Skin epidermis (tissue), 12 donors: ENCODE measurements around the gene BRPF1.
"Not testable (repeated sequence)": the region's sequence is repeated elsewhere in the genome, so short reads cannot be mapped to it uniquely, and the experiment has no call there.

Experiments used
- H3K27ac ChIP-seq, 21 experiments: fragments of 200-600 bp; sonication (generic) in 11 of 21; one replicate each; pipeline ENCODE4 v1.5.0; 2020; ENCODE audit warnings: mild to moderate bottlenecking in 3 of 21, inconsistent platforms in 2 of 21, moderate library complexity in 2 of 21
- H3K4me3 ChIP-seq, 7 experiments: fragments of 200-600 bp; sonication (generic) in 2 of 7; one replicate each; pipeline ENCODE4 v1.5.0; 2020; ENCODE audit warnings: inconsistent platforms in 2 of 7, mild to moderate bottlenecking in 2 of 7, moderate library complexity in 1 of 7

Gene BRPF1

DNA sequence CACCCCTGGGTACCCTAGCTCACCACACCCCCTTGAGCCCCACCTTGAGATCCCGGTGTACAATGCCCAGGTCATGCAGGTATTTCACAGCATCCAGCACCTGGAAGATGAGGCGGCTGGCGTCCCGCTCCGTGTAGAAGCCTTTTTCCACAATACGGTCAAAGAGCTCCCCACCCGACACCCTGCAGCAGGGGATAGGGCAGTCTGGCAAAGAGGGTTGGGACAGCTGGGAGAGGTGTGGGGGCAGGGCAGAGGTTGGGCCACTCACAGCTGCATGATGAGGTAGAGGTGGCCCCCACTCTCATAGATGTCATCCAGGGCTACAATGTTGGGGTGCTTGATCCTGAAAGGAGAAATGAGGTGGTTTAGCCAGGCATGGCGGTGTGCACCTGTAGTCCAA lies 31.3 kb downstream of the BRPF1 start:
- no peak overlapping the region for H3K4me3 ChIP-seq
- H3K27ac ChIP-seq: no peak overlapping the region

DNA sequence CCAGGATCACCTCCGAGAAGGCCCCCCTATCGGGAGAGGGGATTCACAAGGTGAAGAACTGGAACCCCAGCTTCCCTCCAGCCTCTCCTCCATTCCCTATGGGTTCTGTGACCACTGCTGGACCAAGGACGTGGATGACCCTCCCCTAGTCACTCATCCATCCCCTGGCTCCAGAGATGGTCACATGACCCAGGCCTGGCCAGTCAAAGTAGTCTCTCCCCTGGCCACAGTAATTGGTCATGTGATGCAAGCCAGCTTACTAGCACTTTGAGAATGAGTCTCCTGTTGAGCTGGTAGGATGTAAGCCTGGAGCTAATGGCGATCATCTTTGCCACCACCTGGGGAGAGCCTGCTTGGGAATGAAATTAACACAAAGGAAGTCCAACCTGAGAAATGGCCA lies 34.3 kb downstream of the BRPF1 start:
- H3K27ac ChIP-seq: no peak overlapping the region
- H3K4me3 ChIP-seq: no peak overlapping the region

DNA sequence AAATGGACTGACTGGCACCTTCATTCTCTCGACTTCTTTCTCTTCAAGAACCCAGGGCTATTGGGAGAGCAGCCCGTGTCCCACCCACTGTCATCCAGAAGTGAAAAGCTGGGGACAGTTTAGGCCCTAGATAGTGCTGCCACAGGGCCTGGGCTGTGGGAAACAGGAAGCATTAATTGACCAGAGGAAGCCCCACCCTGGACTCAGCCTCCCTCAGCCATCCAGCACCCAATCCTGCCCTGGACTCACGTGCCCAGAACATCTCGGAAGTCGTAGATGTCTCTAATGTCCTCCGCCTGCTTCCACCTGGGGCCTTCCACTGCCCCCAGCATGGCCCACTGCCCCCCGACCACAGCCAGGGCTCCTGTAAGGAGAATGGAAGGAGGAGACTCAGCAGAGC lies 35.9 kb downstream of the BRPF1 start:
- peak overlapping the region in 5 of 21 experiments; percentile 16 to 83 (median 21) for H3K27ac ChIP-seq
- no peak overlapping the region for H3K4me3 ChIP-seq

DNA sequence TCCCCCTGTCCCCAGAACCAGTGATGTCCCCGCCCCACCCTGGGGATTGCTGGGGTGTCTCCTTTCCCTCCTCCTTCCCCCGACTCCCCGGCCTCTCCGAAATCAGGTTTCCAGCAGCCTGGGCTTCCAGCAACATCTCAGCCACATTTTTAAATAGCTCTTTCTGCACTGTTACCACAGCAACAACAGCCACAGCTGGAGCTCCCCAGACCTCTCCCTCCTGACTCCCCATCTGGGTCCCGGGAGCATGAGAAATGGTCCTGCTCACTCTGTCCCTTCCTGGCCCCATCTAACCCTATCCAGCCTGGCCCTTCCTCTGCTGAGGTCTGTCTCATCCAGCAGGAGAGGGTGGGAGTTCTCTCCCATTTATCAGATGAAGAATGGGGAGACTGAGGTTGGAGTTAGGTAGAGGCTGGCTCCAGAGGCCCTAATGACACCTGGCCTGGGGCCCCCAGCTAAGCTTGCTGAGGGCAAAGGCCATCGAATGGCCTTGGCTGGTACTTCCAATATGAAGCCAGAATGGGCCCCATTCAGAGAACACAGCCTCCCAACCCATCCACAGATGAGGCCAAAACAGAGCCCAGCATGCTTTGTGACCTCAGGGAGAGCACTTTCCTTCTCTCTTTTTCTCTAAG lies 36.7 kb downstream of the BRPF1 start:
- Histone ChIP-seq H3K4me3 (no peak overlapping the region), H3K27ac (peak overlapping the region in 7 of 21 experiments; percentile 5 to 84 (median 79))

DNA sequence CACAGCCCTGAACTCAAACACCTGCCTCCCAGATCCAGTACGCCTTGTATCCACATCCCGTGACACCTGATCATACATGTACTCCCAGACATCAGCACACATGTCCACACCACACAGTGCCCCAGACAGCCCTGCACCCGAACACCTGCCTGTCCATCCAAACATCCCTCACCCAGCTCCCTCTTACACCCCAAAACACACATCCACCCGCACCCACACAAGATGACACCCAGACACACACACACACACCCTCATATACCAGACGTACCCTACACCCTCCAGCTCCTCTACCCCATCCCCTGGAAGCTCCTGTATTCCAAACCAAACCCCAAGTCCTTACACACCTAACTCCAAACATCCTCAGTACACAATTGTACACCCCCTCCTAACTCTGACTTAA lies 37.5 kb downstream of the BRPF1 start:
- H3K27ac ChIP-seq: peak overlapping the region in 13 of 21 experiments; percentile 17 to 84 (median 79)
- H3K4me3 ChIP-seq: peak overlapping the region; percentile 40 to 65 (median 49)

DNA sequence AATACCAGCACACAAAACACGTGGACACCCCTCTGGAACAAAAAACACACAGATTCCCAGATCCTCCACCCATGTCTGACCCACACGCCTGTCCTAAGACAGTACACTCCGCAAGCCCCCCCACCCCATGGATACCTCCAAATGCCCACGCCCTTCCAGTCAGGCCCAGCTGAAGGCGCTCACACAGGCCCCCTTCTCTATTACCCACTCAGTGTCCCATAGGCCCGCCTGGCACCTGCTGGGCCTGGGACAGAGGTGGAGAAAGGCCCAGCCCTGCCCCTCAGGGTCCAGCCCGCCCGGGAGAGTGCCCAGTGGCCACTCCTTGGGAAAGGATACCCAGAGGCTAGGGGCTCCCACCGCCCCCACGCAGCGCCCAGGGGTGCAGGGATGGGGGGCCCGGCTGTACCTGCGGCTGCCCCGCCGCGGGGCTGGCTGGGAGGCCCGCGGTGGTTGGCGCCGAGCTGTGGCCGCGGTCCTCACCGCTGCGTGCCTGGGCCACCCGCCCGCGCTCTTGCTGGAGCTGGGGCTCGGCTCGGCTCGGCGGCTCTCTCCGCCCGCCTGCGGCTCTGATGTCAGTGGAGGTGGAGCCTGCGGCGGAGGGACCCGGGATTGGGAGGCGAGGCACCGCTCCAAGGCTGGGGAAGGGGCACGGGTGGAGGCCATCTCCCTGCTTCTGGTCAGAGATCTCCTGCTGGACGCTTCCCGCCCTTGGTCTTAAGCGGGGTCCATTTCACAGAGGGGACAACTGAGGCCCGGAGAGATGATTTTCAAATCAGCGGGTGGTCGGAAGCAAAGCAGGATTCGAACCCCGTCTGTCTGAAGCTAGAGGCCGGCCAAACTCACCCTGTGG lies 38.1 kb downstream of the BRPF1 start, which contains the start of gene CAMK1:
Gene CAMK1 (minus strand): TSS at position 522 of the 850 bp plus-strand sequence. CDS start 2,198 bp downstream, outside the sequence.
- Histone ChIP-seq H3K27ac (peak within 1 kb of the TSS in 20 of 21 experiments; percentile 17 to 84 (median 78)), H3K4me3 (peak within 1 kb of the TSS; percentile 40 to 65 (median 49))

DNA sequence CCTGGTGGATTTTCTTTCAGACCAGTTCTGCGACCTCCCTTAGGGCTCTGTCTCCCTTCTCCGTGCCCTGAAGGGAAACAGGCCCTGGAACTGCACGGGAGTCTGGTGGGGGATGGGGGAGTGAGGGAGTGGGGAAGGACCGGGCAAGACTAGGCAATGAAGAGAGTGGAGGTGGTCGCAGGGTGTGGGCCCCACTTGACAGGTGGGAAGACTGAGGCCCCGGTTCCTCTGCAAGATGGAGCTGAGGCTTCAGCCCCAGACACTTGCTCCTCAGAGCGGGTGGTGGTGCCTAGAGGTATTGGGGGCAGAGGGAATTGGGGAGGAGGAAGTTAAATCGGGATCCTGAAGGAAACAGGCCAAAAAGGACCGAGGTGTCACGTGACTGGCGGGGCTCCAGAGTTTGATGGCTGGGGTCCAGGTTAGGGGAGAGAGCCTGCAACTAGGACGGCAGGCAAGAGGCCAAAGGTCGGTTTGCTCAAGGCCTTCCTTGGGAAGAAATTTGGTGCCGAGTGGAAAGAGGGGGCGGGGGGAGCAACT lies 38.8 kb downstream of the BRPF1 start:
- Histone ChIP-seq H3K4me3 (peak overlapping the region; percentile 40 to 65 (median 49)), H3K27ac (peak overlapping the region in 19 of 21 experiments; percentile 17 to 84 (median 79))

DNA sequence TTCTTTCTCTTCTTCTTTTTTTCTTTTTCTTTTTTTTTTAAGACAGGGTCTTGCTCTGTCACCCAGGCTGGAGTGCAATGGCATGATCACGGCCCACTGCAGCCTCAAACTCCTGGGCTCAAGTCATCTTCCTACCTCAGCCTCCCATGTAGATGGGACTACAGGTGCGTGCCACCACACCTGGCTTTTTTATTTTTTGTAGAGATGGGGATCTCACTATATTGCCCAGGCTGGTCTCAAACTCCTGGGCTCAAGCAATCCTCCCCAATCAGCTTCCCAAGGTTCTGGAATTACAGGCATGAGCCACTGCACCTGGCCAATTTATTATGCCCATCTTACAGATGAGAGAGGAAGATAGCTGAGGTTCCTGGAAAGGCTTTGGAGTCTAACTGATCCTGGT lies 39.5 kb downstream of the BRPF1 start:
- H3K27ac ChIP-seq, H3K4me3 ChIP-seq: not testable (repeated sequence)

DNA sequence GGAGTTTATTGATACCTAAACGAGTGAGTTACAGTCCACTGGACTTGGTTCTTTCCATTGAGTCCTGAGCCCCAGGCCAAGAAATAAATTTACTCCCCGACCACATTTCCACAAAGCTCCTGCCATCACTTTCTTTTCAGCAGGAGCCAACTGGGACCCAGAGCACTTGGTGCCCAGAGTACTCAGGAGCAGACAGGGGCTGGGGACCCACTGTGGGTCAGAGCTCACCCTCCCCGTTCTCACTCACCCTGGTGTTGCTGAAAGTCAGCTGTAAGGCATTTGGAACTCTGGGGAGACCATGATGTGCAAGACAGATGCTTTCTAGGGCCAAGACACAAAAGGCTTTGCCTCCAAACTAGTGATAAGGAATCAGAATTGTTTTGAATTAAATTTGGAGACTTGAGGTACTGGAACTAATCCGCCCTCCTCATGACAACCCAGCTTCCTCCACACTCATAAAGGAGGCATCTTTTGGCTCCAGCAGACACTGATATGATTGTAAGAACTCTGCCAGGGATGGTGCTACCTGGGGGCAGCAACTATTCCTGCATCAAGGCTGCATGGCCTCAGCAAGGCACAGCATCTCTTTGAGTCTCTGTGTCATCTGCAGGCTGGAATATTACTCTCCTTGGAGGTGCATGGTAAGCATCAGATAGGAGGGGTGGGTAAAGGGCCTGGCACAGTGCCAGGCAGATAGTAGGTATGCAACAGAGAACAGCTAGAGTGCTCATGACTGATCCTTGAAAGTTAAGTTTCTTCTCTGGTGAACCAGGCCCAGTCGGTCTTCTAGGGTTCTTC lies 45.6 kb downstream of the BRPF1 start:
- H3K27ac ChIP-seq: peak overlapping the region in 1 of 21 experiments; percentile 14
- no peak overlapping the region for H3K4me3 ChIP-seq

DNA sequence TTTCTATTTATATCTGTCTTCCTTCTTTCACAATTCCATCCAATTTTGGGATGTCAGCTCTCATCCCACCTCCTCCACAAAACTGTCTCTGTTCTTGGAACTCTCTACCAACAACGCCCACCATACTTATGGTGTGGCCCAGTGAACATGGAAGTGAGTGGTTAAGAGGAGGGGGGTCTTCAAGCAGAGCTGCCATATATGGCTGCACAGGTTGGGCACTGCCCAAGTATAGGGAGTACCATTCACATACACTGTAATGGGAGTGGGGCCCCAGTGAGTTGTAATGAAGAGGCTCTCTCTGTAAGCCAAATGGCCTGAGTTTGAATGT lies 46.1 kb downstream of the BRPF1 start:
- peak overlapping the region in 2 of 21 experiments; percentile 8 to 14 for H3K27ac ChIP-seq

DNA sequence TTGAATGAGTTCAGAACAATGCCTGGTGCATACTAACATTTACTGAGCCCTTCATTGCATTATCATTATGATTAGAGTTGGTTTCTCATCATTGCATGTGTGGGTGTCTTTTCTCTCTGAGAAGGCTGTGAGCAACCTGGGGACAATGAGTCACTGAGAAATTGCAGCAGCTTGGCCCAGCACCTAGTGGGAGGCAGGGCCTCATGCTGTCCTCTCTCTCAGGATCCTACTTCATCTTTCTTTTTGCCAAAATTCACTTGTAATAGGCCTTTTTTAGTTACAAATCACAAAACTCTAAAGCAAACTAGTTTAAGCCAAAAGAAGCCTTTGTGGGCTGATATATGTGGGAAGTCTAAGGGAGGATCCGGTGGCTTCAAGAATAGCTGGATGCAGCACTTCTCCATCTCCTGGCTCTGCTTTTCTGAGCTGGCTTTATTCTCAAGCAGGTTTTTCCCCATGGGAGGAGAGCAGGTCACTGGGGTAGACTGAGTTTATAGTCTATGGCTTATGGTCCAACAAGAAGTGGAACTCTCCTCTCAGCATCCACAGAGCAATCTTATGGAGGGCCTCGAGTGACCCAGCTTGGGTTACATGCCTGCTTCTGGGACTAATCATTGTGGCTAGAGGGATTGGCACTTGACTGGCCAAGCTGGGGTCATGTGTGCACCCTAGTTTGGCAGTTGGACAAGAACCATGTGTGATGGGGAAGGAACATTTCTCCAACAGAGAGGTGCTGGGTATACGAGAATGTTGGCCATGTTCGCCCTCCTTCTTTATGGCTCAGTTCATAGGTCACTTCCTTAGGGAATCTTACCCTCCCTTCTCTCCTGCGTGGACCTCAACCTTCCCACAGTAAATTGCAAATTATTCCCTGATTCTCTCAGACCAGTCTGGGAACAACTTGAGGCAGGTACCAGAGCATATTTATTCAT lies 46.9 kb downstream of the BRPF1 start:
- H3K4me3 ChIP-seq: no peak overlapping the region
- H3K27ac ChIP-seq: peak overlapping the region in 9 of 21 experiments; percentile 2 to 88 (median 62)

More for the DNA sequence above, 46.1 kb downstream of the BRPF1 start:
- H3K4me3 ChIP-seq: no peak overlapping the region

DNA sequence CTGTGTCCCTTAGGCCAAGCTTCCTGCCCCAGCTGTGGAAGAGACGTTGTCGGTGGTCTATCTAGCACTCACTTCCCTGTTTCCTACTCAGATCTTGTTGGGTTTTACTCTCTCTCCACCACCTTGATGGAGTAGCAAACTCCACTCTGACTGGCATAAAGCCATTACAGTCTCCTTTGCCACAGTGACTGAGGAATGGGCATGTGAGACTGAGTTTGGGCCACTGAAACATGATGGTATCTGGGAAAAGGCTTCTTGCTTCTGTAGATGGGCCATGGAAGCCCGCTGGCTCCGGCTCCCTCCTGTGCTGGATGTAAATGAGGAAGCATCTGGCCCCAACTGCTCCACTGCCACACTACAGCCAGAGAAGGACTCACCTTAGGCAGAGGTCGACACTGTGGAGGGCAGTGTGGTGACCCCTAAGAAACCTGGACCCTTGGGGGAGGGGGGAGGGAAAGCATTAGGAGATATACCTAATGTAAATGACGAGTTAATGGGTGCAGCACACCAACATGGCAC lies 47.6 kb downstream of the BRPF1 start:
- H3K4me3 ChIP-seq: no peak overlapping the region
- H3K27ac ChIP-seq: peak overlapping the region in 11 of 21 experiments; percentile 2 to 88 (median 77)

DNA sequence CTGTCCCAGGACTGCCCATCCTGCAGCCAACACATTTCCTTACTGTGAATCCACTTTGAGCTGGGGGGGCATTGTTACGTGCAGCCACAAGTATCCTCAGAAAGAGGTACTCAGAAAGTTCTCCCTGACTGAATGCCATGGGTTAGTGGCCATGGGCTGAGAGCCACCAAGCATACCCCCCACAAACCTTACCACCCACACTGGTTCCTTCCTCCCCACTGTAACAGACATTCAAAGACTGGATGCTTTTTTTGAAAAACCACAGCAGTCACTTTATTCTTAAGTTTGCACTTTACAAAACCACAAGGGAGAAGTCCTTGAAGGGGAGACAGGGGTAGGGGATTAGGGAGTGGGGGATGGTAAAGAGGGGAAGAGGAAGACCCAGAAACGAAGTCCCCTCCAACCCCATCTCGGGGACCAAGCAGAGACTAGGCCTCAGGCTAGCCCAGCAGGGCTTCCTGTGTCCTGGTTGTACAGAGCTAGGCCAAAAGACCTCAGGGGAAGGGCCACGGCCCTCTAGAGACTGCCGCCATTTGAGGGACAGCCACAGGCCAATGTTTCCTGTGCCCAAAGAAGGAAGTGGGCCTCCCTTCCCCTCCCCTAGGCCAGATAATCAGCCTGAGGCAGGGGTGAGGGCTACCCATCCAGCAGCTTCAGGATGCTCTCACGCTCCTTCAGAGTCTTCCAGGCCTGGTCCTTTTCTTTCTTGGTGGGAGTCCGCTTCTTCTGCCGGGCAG lies 48.4 kb downstream of the BRPF1 start:
- H3K4me3 ChIP-seq: no peak overlapping the region
- peak overlapping the region in 18 of 21 experiments; percentile 5 to 88 (median 55) for H3K27ac ChIP-seq

DNA sequence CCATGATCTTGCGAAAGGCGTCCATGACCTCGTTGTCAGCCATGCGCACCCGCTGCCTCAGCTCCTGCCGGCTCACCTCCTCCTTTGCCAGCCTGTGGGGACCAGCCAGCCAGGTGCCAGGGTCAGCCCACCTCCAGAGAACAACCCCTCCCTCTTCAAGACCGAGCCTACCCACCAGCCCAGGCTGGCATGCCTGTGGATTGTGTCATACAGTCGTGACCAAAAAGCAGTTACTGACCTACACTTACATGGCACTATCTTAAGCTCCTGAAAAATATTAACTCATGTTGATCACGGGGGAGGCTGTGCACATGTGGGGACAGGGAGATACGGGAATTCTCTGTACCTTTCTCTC lies 48.9 kb downstream of the BRPF1 start:
- H3K4me3 ChIP-seq: no peak overlapping the region
- H3K27ac ChIP-seq: peak overlapping the region in 18 of 21 experiments; percentile 5 to 88 (median 55)

DNA sequence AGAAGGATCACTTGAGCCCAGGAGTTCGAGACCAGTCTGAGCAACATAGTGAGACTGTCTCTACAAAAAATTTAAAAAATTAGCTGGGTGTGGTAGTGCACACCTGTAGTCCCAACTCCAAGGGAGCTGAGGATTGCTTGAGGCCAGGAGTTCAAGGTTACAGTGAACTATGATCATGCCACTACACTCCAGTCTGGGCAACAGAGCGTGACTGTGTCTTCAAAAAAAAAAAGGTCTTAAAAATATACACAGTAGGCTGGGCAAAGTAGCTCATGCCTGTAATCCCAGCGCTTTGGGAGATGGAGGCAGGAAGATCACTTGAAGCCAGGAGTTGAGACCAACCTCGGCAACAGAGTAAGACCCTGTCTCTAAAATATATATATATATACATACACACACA lies 49.4 kb downstream of the BRPF1 start:
- Histone ChIP-seq H3K27ac (peak overlapping the region in 13 of 21 experiments; percentile 5 to 88 (median 56)), H3K4me3 (no peak overlapping the region)

DNA sequence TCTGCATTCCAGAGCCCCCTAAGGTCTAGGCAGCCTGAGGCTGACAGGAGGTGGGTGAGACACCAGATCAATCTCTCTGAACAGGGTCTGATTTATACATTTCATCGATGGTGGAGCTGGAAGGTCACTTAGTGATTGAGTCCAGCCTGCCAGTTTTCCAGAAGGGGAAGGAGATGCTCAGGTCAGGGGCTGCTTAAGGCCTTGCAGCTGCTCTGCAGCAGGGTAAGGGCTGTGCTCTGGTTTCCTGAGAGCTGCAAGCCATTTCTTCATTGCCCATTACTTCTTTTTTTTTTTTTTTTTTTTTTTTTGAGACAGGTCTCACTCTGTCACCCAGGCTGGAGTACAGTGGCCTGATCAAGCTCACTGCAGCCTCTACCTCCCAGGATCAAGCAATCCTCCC lies 50.0 kb downstream of the BRPF1 start:
- peak overlapping the region in 6 of 21 experiments; percentile 19 to 85 (median 28) for H3K27ac ChIP-seq
- H3K4me3 ChIP-seq: no peak overlapping the region

DNA sequence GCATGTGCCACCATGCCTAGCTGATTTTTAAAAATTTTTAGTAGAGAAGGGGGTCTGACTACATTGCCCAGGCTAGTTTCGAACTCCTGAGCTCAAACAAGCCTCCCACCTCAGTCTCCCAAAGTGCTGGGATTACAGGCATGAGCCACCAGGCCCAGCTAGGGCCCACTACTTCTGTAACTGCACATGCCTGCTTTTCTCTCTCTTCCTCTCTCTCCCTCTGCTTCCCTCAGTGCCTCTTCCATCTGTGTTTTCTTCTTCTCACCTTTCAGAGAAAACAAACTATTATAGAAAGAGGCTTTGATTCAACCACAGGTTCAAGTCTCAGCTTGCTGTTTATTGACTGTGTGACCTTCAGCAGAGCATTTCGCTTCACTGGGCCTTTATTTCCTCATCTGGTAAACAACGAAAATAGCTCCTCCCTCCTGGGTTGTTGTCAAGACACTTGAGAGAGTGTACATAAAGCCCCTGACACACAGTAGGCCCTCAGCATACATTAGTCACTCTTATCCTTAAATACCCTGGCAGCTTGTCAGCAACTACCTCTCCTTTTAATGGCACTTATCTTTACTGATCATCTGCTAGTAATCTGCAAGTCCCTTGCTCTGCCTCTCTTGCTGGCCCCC lies 50.6 kb downstream of the BRPF1 start:
- Histone ChIP-seq H3K27ac (peak overlapping the region in 9 of 21 experiments; percentile 6 to 85 (median 26)), H3K4me3 (no peak overlapping the region)
